BJ (cell line): ENCODE data around the gene GPR55. TPM values are rescaled to one million over a fixed set of nuclear protein-coding genes. Genes with fewer than 3 reads are reported as not detected.

Experiments
- CTCF ChIA-PET: fragments of 350-600 bp; formaldehyde crosslinking; extraction: SDS; loops from one replicate; lab custom pipeline; 2021; ENCODE audit warnings: antibody characterized with exemption, inconsistent platforms; lab: Yijun Ruan, JAX
- POLR2A ChIA-PET: fragments of 300-600 bp; sonication (Branson Sonifier 250); formaldehyde crosslinking; extraction: SDS; loops from one replicate; lab custom pipeline; 2021; ENCODE audit warnings: antibody characterized with exemption; lab: Charles Lee
- DNase-seq: peaks from one replicate; pipeline ENCODE4 v3.0.0-alpha.2; 2011; ENCODE audit warnings: low read depth
- H3K27me3 ChIP-seq: 2 replicates; pipeline ENCODE4 v1.6.0; 2011; ENCODE audit warnings: low read length; ENCODE audit not compliant: control insufficient read depth, insufficient read depth
- H3K36me3 ChIP-seq: 2 replicates; pipeline ENCODE4 v1.5.1; 2011; ENCODE audit warnings: low read length; ENCODE audit not compliant: control insufficient read depth, insufficient read depth
- H3K4me3 ChIP-seq: 2 replicates; pipeline ENCODE4 v1.5.1; 2011; ENCODE audit warnings: low read depth, mild to moderate bottlenecking, control low read depth, low read length
- polyA plus RNA-seq: library from polyadenylated mRNA; depleted of rRNA; stranded (reverse); fragments of >200 nt; gene quantifications from 2 replicates; pipeline ENCODE4 v1.2.3, GENCODE V29; 2011
- TF ChIP-seq, protein P1 (sequence below): IDR thresholded peaks from 2 replicates; pipeline ENCODE4 v1.5.1; 2011; ENCODE audit warnings: low read depth, mild to moderate bottlenecking, control low read depth, inconsistent platforms, low read length, moderate library complexity; ENCODE audit not compliant: insufficient read depth

Gene GPR55
- polyA plus RNA-seq, 1 experiment, result not detected

GRCh38 chr2:230920167-230920566, 4.9 kb downstream of the GPR55 start:
- POLR2A ChIA-PET, result no interaction called here
- Histone ChIP-seq H3K4me3 (no peak overlapping the region), H3K27me3 (peaks cover 11% of the 10 kb centered on the region), H3K36me3 (no peaks in the 10 kb centered on the region)
- no peak for DNase-seq
- TF ChIP-seq, protein P1, sequence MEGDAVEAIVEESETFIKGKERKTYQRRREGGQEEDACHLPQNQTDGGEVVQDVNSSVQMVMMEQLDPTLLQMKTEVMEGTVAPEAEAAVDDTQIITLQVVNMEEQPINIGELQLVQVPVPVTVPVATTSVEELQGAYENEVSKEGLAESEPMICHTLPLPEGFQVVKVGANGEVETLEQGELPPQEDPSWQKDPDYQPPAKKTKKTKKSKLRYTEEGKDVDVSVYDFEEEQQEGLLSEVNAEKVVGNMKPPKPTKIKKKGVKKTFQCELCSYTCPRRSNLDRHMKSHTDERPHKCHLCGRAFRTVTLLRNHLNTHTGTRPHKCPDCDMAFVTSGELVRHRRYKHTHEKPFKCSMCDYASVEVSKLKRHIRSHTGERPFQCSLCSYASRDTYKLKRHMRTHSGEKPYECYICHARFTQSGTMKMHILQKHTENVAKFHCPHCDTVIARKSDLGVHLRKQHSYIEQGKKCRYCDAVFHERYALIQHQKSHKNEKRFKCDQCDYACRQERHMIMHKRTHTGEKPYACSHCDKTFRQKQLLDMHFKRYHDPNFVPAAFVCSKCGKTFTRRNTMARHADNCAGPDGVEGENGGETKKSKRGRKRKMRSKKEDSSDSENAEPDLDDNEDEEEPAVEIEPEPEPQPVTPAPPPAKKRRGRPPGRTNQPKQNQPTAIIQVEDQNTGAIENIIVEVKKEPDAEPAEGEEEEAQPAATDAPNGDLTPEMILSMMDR, result no peak
- CTCF ChIA-PET, result no interaction called here

GRCh38 chr2:230919681-230920080, 5.4 kb downstream of the GPR55 start:
- CTCF ChIA-PET, result no interaction called here
- POLR2A ChIA-PET, result no interaction called here
- H3K36me3 ChIP-seq, result no peaks in the 10 kb centered on the region

GRCh38 chr2:230919240-230919639, 5.8 kb downstream of the GPR55 start:
- CTCF ChIA-PET, result interaction anchor here (1.1 to 1.5 kb wide), 2 partner anchors 71 to 73 kb away, joined by 3 to 4 read pairs; no protein-coding TSS in a partner anchor
- DNase-seq, result no peak
- TF ChIP-seq, protein P1, result no peak
- Histone ChIP-seq H3K4me3 (no peak overlapping the region), H3K36me3 (no peaks in the 10 kb centered on the region), H3K27me3 (peaks cover 15% of the 10 kb centered on the region)
- POLR2A ChIA-PET, result no interaction called here

More at GRCh38 chr2:230919681-230920080, 5.4 kb downstream of the GPR55 start:
- TF ChIP-seq, protein P1, result no peak
- Histone ChIP-seq H3K4me3 (no peak overlapping the region), H3K27me3 (peaks cover 15% of the 10 kb centered on the region)
- no peak for DNase-seq

GRCh38 chr2:230916218-230916617, 8.8 kb downstream of the GPR55 start:
- ChIA-PET CTCF (no interaction called here), POLR2A (no interaction called here)
- Histone ChIP-seq H3K27me3 (peaks cover 8% of the 10 kb centered on the region), H3K4me3 (no peak overlapping the region), H3K36me3 (no peaks in the 10 kb centered on the region)
- no peak for DNase-seq
- TF ChIP-seq, protein P1, result no peak

DNA sequence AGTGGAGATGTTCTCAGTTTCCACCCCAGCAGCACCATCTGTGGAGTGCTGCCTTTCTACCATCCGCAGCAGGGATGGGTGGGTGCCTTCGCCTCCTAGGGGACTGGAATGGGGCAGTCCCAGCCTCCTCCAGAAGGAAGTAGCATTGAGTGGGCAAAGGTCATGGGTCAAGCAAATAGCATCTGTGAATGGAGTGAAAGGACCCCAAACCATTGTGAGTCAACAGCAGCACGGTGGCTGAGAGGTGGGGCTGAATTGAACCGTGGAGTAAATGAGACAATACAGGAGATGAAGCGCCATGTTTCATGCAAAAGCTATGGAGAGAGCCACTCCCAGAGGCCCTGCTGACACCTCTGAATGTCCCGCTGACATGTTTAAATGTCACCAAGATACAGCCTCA, 9.7 kb downstream of the GPR55 start:
- ChIA-PET POLR2A (no interaction called here), CTCF (no interaction called here)
- DNase-seq, result no peak

More for the DNA sequence above, 9.7 kb downstream of the GPR55 start:
- Histone ChIP-seq H3K36me3 (no peaks in the 10 kb centered on the region), H3K4me3 (no peak overlapping the region), H3K27me3 (peaks cover 6% of the 10 kb centered on the region; the same call in 1 of the 2 replicates)
- TF ChIP-seq, protein P1, result no peak
